Heart left ventricle (tissue), 16 donors: ENCODE data around the gene MAP2K5. TPM values are rescaled to one million over a fixed set of nuclear protein-coding genes. Genes with fewer than 3 reads are reported as not detected.

ENCODE experiments used
- ATAC-seq, 4 donors: fragments of 200-7000 bp; cut with Tn5 transposase; one replicate each; pipeline ENCODE4 v1.9.1; 2020 to 2022; ENCODE audit warnings: moderate library complexity in 4 of 4, mild to moderate bottlenecking in 3 of 4, moderate number of reproducible peaks in 1 of 4
- DNase-seq, 5 donors: peaks; one replicate each; pipeline ENCODE4 v3.0.0-alpha.2; 2020
- H3K27ac ChIP-seq, 12 donors: fragments of 200-600 bp; sonication (generic) in 4 of 12; one replicate each; pipeline versions ENCODE4 v1.5.0 to v1.8.0; 2016 to 2022; ENCODE audit warnings: mild to moderate bottlenecking in 2 of 12
- H3K27me3 ChIP-seq, 9 donors: fragments of 200-600 bp; sonication (generic) in 2 of 9; one replicate each; pipeline versions ENCODE4 v1.5.1 to v1.8.0; 2016 to 2022; ENCODE audit warnings: mild to moderate bottlenecking in 3 of 9
- H3K36me3 ChIP-seq, 9 donors: fragments of 200-600 bp; sonication (generic) in 2 of 9; one replicate each; pipeline versions ENCODE4 v1.5.0 to v1.8.0; 2018 to 2022; ENCODE audit warnings: mild to moderate bottlenecking in 2 of 9
- H3K4me1 ChIP-seq, 12 donors: fragments of 200-600 bp; sonication (generic) in 4 of 12; one replicate each; pipeline versions ENCODE4 v1.5.0 to v1.8.0; 2016 to 2022; ENCODE audit warnings: mild to moderate bottlenecking in 3 of 12
- H3K4me3 ChIP-seq, 12 donors: fragments of 200-600 bp; sonication (generic) in 4 of 12; one replicate each; pipeline versions ENCODE4 v1.5.0 to v1.8.0; 2017 to 2022; ENCODE audit warnings: mild to moderate bottlenecking in 9 of 12, moderate library complexity in 4 of 12
- H3K9me3 ChIP-seq, 12 donors: fragments of 200-600 bp; sonication (generic) in 4 of 12; one replicate each; pipeline versions ENCODE4 v1.5.0 to v1.8.0; 2016 to 2022; ENCODE audit warnings: mild to moderate bottlenecking in 1 of 12
- POLR2A ChIP-seq, 2 donors: fragments of 450-650 bp; IDR thresholded peaks; one replicate each; pipeline ENCODE4 v1.6.1; 2017; ENCODE audit warnings: antibody characterized with exemption in 2 of 2, mild to moderate bottlenecking in 2 of 2, moderate library complexity in 2 of 2
- WGBS, 4 donors: extraction: QIAGEN DNeasy Blood & Tissue Kit in 2 of 4; methylation state at CpG; one replicate each; pipeline versions ENCODE4 v1.1.5 to v1.1.7; 2013 to 2018; 5-methylcytosine and 5-hydroxymethylcytosine counted together
- intact Hi-C, 10 donors: fragments of 100-400 bp; cut with DNase I; formaldehyde crosslinking; loops; one replicate each; pipeline versions ENCODE4 v1.11.1 to v1.14.2; 2022
- polyA plus RNA-seq, 2 donors: library from polyadenylated mRNA; stranded (reverse); fragments of 200-250 nt; gene quantifications; one replicate each; pipeline ENCODE4 v1.2.3, GENCODE V29; 2013
- total RNA-seq, 9 donors: library from RNA; depleted of rRNA in 2 of 9; stranded (reverse); fragments of >200 nt in 2 of 9; fragmentation: NEBNext Ultra II Directional in 3 of 9; extraction: Animal tissue kit (Norgen Biotek cat#: 25700) in 3 of 9; gene quantifications; one replicate each; pipeline versions ENCODE4 v1.1.0 to v1.2.4, GENCODE V29; 2016 to 2023
- TF ChIP-seq, protein P1 (sequence below), 12 donors: fragments of 200-600 bp; sonication (generic) in 4 of 12; IDR thresholded peaks; one replicate each; pipeline versions ENCODE4 v1.5.0 to v1.8.0; 2018 to 2022; ENCODE audit warnings: antibody characterized with exemption in 12 of 12, mild to moderate bottlenecking in 5 of 12
- donor health status: ischemic (EF 13 %, LVEDD 7.1; RV severe dilation, severe dysfunction).
- donor health status: healthy with polysubstance abuse.
- donor health status: DM: no; HTN: yes; CAD: no.
- donor health status: DM: no; HTN: no; CAD: no.
- donor health status: ischemic (EF 25% LVEDD 6.9; RV normal size, moderate dysfunction).
- donor health status: ischemic (EF 25% LVEDD 5.7; RV mildly dilated, moderate dysfunction).
- donor health status: healthy.
- donor health status: DM: yes; HTN: yes; CAD: no.
- donor health status: ischemic (EF 35%, LVEDD 5.7; RV mildly dilated, moderate dysfunction).
- donor health status: nonischemic (EF 11% LVEDD 7.7; RV severe dilation, severe dysfunction).
- donor health status: DM: yes; HTN: yes; CAD: no.
- donor health status: PGD.
- donor health status: ischemic (EF 29% LVEDD 5.4; RV normal size, mild dysfunction).
- donor health status: nonischemic (EF 23%, LVEDD 6.1; RV moderate dilation, normal function).

The MAP2K5 gene
- total and polyA plus RNA-seq, 11 donors, result 8.1 to 32.0 (median 19.1) TPM

DNA sequence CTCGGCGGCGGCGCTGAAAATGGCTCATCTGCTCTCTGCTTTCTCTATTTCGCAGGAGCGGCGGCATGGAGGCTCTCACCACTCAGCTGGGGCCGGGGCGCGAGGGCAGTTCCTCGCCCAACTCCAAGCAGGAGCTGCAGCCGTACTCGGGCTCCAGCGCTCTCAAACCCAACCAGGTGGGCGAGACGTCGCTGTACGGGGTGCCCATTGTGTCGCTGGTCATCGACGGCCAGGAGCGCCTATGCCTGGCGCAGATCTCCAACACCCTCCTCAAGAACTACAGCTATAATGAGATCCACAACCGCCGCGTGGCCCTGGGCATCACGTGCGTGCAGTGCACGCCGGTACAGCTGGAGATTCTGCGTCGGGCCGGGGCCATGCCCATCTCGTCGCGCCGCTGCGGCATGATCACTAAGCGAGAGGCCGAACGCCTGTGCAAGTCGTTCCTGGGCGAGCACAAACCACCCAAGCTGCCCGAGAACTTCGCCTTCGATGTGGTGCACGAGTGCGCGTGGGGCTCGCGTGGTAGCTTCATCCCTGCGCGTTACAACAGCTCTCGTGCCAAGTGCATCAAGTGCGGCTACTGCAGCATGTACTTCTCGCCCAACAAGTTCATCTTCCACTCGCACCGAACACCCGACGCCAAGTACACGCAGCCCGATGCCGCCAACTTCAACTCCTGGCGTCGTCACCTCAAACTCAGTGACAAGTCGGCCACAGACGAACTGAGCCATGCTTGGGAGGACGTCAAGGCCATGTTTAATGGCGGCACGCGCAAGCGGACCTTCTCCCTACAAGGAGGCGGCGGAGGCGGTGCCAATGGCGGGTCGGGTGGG is 283.6 kb downstream of the MAP2K5 start:
- H3K27ac ChIP-seq, result no peak overlapping the region
- peaks cover 93 to 100% (median 99%) of the 10 kb centered on the region in 9 donors for H3K27me3 ChIP-seq
- no peaks in the 10 kb centered on the region for H3K9me3 ChIP-seq
- TF ChIP-seq, protein P1, sequence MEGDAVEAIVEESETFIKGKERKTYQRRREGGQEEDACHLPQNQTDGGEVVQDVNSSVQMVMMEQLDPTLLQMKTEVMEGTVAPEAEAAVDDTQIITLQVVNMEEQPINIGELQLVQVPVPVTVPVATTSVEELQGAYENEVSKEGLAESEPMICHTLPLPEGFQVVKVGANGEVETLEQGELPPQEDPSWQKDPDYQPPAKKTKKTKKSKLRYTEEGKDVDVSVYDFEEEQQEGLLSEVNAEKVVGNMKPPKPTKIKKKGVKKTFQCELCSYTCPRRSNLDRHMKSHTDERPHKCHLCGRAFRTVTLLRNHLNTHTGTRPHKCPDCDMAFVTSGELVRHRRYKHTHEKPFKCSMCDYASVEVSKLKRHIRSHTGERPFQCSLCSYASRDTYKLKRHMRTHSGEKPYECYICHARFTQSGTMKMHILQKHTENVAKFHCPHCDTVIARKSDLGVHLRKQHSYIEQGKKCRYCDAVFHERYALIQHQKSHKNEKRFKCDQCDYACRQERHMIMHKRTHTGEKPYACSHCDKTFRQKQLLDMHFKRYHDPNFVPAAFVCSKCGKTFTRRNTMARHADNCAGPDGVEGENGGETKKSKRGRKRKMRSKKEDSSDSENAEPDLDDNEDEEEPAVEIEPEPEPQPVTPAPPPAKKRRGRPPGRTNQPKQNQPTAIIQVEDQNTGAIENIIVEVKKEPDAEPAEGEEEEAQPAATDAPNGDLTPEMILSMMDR (IDR thresholded peaks at IDR 0.05), result no peak
- no peak for TF ChIP-seq POLR2A (IDR thresholded peaks at IDR 0.05)
- DNase-seq (no peak), ATAC-seq (no peak)
- intact Hi-C loops, result no loop called here
- H3K36me3 ChIP-seq, result no peaks in the 10 kb centered on the region
- H3K4me3 ChIP-seq, result peak overlapping the region in 6 of 12 donors; percentile 13 to 39 (median 24)
- peaks cover 0 to 75% (median 44%) of the 10 kb centered on the region in 12 donors for H3K4me1 ChIP-seq
- WGBS, 4 donors, result 5 to 11% (median 9%) methylated on average over 27 to 77 of the region's 77 CpGs

GRCh38 chr15:67826717-67827561 is 284.4 kb downstream of the MAP2K5 start:
- H3K36me3 ChIP-seq, result no peaks in the 10 kb centered on the region
- intact Hi-C loops, result no loop called here
- peak overlapping the region in 3 of 12 donors; percentile 10 to 24 (median 11) for H3K4me3 ChIP-seq
- no peak overlapping the region for H3K27ac ChIP-seq
- no peaks in the 10 kb centered on the region for H3K9me3 ChIP-seq
- H3K27me3 ChIP-seq, result peaks cover 93 to 100% (median 98%) of the 10 kb centered on the region in 9 donors
- no peak for TF ChIP-seq POLR2A (IDR thresholded peaks at IDR 0.05)
- TF ChIP-seq, protein P1 (IDR thresholded peaks at IDR 0.05), result no peak
- DNase-seq (no peak), ATAC-seq (peak in 1 of 4 donors; percentile 10)
- peaks cover 0 to 68% (median 44%) of the 10 kb centered on the region in 12 donors for H3K4me1 ChIP-seq
- 2 to 8% (median 6%) methylated on average over 20 to 88 of the region's 88 CpGs for WGBS, 4 donors

DNA sequence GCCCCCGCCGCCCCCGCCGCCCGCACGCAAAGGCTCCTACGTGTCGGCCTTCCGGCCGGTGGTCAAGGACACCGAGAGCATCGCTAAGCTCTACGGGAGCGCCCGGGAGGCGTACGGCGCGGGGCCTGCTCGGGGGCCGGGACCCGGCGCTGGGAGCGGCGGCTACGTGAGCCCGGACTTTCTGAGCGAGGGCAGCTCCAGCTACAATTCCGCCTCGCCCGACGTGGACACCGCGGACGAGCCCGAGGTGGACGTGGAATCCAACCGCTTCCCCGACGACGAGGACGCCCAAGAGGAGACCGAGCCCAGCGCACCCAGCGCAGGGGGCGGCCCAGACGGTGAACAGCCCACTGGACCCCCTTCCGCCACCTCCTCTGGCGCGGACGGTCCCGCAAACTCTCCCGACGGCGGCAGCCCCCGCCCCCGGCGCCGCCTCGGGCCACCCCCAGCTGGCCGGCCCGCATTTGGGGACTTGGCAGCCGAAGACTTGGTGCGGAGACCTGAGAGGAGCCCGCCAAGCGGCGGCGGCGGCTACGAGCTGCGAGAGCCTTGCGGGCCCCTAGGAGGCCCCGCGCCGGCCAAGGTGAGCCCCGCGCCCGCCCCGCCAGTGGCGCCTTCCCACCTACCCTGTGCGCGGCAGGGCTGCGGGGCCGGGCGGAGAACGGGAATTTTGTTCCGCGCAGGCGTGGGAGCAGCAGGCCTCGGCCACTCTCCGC is 285.2 kb downstream of the MAP2K5 start:
- no peak overlapping the region for H3K27ac ChIP-seq
- intact Hi-C loops, result no loop called here
- no peak for DNase-seq
- no peaks in the 10 kb centered on the region for H3K9me3 ChIP-seq
- WGBS, 4 donors, result 3 to 4% (median 4%) methylated on average over 35 to 91 of the region's 91 CpGs
- ATAC-seq, result peak in 1 of 4 donors; percentile 22
- no peaks in the 10 kb centered on the region for H3K36me3 ChIP-seq
- peaks cover 0 to 70% (median 46%) of the 10 kb centered on the region in 12 donors for H3K4me1 ChIP-seq
- peak overlapping the region in 9 of 12 donors; percentile 2 to 32 (median 23) for H3K4me3 ChIP-seq
- no peak for TF ChIP-seq POLR2A (IDR thresholded peaks at IDR 0.05)
- TF ChIP-seq, protein P1 (IDR thresholded peaks at IDR 0.05), result no peak
- H3K27me3 ChIP-seq, result peaks cover 93 to 100% (median 98%) of the 10 kb centered on the region in 9 donors
